Fibroblast of lung (primary cell): ENCODE data around the gene IFNGR1.

Experiments used
- EZH2 ChIP-seq: IDR thresholded peaks from 2 replicates; pipeline ENCODE4 v1.5.1; 2012; ENCODE audit warnings: low read length, control low read depth, mild to moderate bottlenecking; ENCODE audit errors: missing control alignments
- TF ChIP-seq, protein P1 (sequence below), 2 donors: IDR thresholded peaks in 1 of 2; conservative IDR thresholded peaks in 1 of 2; 1 replicate in 1 of 2; 2 replicates in 1 of 2; pipeline ENCODE4 v1.5.1; 2011 to 2012; ENCODE audit warnings: low read length in 2 of 2, control low read depth in 1 of 2, inconsistent platforms in 1 of 2, low read depth in 1 of 2, mild to moderate bottlenecking in 1 of 2

- TF ChIP-seq, protein P1, sequence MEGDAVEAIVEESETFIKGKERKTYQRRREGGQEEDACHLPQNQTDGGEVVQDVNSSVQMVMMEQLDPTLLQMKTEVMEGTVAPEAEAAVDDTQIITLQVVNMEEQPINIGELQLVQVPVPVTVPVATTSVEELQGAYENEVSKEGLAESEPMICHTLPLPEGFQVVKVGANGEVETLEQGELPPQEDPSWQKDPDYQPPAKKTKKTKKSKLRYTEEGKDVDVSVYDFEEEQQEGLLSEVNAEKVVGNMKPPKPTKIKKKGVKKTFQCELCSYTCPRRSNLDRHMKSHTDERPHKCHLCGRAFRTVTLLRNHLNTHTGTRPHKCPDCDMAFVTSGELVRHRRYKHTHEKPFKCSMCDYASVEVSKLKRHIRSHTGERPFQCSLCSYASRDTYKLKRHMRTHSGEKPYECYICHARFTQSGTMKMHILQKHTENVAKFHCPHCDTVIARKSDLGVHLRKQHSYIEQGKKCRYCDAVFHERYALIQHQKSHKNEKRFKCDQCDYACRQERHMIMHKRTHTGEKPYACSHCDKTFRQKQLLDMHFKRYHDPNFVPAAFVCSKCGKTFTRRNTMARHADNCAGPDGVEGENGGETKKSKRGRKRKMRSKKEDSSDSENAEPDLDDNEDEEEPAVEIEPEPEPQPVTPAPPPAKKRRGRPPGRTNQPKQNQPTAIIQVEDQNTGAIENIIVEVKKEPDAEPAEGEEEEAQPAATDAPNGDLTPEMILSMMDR (conservative IDR thresholded peaks at IDR 0.05 in 1 of 2, IDR thresholded peaks at IDR 0.05 in 1 of 2; ENCODE audit: low read depth in 1 of 2, low read length in 2 of 2), result no peak
- no peak for TF ChIP-seq EZH2
These were observed 45.3 kb upstream of the IFNGR1 start for GRCh38 chr6:137264311-137265075.
